Measurements from ENCODE around the gene SPEF2. TPM values are rescaled to one million over a fixed set of nuclear protein-coding genes. Genes with fewer than 3 reads are reported as not detected.

Gene SPEF2
- total and polyA plus RNA-seq, 10 of the 15 experiments (the other 5 are each of a cell fraction or from before 2014, with no cell fraction given), result 0.03 to 2.0 (median 0.07) TPM; not detected in 3

DNA sequence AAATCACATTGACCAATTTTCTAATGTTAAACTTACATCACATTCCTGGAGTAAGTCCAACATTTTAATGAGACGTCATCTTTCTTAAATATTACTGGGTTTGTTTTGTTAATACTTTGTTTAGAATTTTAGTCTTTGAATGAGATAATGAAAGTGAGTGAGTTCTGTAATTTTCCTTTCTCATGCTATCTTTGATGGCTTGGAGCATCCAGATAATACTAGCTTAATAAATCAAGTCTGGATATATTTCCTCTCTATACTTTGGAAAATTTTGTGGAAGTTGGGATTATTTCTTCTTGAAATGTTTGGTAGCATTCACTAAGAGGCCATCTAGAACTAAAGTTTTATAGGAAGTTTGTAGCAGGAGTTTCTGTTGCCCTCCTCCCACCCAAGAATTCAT, 148.3 kb downstream of the SPEF2 start:
- no peak overlapping the region for H3K4me2 ChIP-seq (ENCODE audit: control insufficient read depth, insufficient read depth)
- no peak for FAIRE-seq
- DNase-seq (ENCODE audit: low read depth, low spot score), result no peak
- H3K9me3 ChIP-seq (replicated peaks; ENCODE audit: control insufficient read depth, insufficient read depth, low read length), result no peaks in the 10 kb centered on the region
- ChIA-PET RAD21 (ENCODE audit: unreplicated experiment) (no interaction called here), SMC1A (ENCODE audit: uncharacterized antibody, unreplicated experiment) (no interaction called here), POLR2A (no interaction called here), CTCF (interaction anchor here (1.4 kb wide), 1 partner anchor 115 kb away, joined by 3 read pairs; no protein-coding TSS in a partner anchor)
- H3K4me3 ChIP-seq, result no peak overlapping the region
- peaks cover 0 to 4% of the 10 kb centered on the region in 2 experiments; a peak in 3 of 4 replicates for H3K27me3 ChIP-seq (replicated peaks in 1 of 2; ENCODE audit: control insufficient read depth in 2 of 2, insufficient read depth in 2 of 2, low read length in 1 of 2)
- WGBS (ENCODE audit: insufficient coverage, insufficient replicate concordance, low lambda C conversion rate, missing lambda C conversion rate), result 57% methylated on average over 1 of the region's 1 CpG
- H3K79me2 ChIP-seq (ENCODE audit: control insufficient read depth, insufficient read depth, low read length), result no peaks in the 10 kb centered on the region
- no peaks in the 10 kb centered on the region for H3K4me1 ChIP-seq (ENCODE audit: control insufficient read depth, insufficient read depth, low read length)
- BruUV-seq (replicated peaks), result no TSS peak
- H2AFZ ChIP-seq (ENCODE audit: control insufficient read depth, low read depth, low read length), result no peak overlapping the region
- no peaks in the 10 kb centered on the region for H4K20me1 ChIP-seq (ENCODE audit: control insufficient read depth, insufficient read depth)
- no peak overlapping the region for H3K27ac ChIP-seq (ENCODE audit: control insufficient read depth, insufficient read depth)
- no peak overlapping the region for H3K9ac ChIP-seq (ENCODE audit: control insufficient read depth, insufficient read depth, low read length)
- TF ChIP-seq LARP7 (IDR thresholded peaks at IDR 0.05), result no peak
- TF ChIP-seq, protein P1, sequence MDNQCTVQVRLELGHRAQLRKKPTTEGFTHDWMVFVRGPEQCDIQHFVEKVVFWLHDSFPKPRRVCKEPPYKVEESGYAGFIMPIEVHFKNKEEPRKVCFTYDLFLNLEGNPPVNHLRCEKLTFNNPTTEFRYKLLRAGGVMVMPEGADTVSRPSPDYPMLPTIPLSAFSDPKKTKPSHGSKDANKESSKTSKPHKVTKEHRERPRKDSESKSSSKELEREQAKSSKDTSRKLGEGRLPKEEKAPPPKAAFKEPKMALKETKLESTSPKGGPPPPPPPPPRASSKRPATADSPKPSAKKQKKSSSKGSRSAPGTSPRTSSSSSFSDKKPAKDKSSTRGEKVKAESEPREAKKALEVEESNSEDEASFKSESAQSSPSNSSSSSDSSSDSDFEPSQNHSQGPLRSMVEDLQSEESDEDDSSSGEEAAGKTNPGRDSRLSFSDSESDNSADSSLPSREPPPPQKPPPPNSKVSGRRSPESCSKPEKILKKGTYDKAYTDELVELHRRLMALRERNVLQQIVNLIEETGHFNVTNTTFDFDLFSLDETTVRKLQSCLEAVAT (IDR thresholded peaks at IDR 0.05), result no peak
- TF ChIP-seq, protein P2, sequence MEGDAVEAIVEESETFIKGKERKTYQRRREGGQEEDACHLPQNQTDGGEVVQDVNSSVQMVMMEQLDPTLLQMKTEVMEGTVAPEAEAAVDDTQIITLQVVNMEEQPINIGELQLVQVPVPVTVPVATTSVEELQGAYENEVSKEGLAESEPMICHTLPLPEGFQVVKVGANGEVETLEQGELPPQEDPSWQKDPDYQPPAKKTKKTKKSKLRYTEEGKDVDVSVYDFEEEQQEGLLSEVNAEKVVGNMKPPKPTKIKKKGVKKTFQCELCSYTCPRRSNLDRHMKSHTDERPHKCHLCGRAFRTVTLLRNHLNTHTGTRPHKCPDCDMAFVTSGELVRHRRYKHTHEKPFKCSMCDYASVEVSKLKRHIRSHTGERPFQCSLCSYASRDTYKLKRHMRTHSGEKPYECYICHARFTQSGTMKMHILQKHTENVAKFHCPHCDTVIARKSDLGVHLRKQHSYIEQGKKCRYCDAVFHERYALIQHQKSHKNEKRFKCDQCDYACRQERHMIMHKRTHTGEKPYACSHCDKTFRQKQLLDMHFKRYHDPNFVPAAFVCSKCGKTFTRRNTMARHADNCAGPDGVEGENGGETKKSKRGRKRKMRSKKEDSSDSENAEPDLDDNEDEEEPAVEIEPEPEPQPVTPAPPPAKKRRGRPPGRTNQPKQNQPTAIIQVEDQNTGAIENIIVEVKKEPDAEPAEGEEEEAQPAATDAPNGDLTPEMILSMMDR (IDR thresholded peaks at IDR 0.05 in 2 of 3, conservative IDR thresholded peaks at IDR 0.05 in 1 of 3; ENCODE audit: control insufficient read depth in 2 of 3, extremely low read depth in 1 of 3, insufficient read depth in 1 of 3, low read depth in 3 of 3, low read length in 3 of 3), result no peak
- no peak for TF ChIP-seq NFXL1 (IDR thresholded peaks at IDR 0.05; ENCODE audit: borderline replicate concordance)
- no peak for TF ChIP-seq MTA3 (IDR thresholded peaks at IDR 0.05; ENCODE audit: borderline replicate concordance, low read length)
- H3K36me3 ChIP-seq (ENCODE audit: control insufficient read depth in 2 of 2, insufficient read depth in 2 of 2, low read length in 1 of 2), result no peaks in the 10 kb centered on the region
- ATAC-seq, result no peak
- intact Hi-C loops (cut with micrococcal nuclease; ENCODE audit: unreplicated experiment), result no loop called here
- in situ Hi-C loops (cut with MboI), result no loop called here
